ENCODE data around the gene DLG1.

The DLG1 gene

GRCh38 chr3:197331131-197331530 is 32.7 kb upstream of the DLG1 start:
- TF ChIP-seq, protein P1, sequence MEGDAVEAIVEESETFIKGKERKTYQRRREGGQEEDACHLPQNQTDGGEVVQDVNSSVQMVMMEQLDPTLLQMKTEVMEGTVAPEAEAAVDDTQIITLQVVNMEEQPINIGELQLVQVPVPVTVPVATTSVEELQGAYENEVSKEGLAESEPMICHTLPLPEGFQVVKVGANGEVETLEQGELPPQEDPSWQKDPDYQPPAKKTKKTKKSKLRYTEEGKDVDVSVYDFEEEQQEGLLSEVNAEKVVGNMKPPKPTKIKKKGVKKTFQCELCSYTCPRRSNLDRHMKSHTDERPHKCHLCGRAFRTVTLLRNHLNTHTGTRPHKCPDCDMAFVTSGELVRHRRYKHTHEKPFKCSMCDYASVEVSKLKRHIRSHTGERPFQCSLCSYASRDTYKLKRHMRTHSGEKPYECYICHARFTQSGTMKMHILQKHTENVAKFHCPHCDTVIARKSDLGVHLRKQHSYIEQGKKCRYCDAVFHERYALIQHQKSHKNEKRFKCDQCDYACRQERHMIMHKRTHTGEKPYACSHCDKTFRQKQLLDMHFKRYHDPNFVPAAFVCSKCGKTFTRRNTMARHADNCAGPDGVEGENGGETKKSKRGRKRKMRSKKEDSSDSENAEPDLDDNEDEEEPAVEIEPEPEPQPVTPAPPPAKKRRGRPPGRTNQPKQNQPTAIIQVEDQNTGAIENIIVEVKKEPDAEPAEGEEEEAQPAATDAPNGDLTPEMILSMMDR (conservative IDR thresholded peaks at IDR 0.05), result peak; percentile 46
- H3K27ac ChIP-seq, result no peak overlapping the region

- H3K27ac ChIP-seq, result no peak overlapping the region
- TF ChIP-seq, protein P1 (conservative IDR thresholded peaks at IDR 0.05), result no peak
These were observed 31.0 kb upstream of the DLG1 start for GRCh38 chr3:197329382-197329781.

GRCh38 chr3:197328198-197328597 is 29.8 kb upstream of the DLG1 start:
- no peak overlapping the region for H3K27ac ChIP-seq
- TF ChIP-seq, protein P1 (conservative IDR thresholded peaks at IDR 0.05), result no peak

- TF ChIP-seq, protein P1 (conservative IDR thresholded peaks at IDR 0.05), result no peak
- H3K27ac ChIP-seq, result no peak overlapping the region
These were observed 29.3 kb upstream of the DLG1 start for GRCh38 chr3:197327701-197328100.

- TF ChIP-seq, protein P1 (conservative IDR thresholded peaks at IDR 0.05), result no peak
- no peak overlapping the region for H3K27ac ChIP-seq
These were observed 27.4 kb upstream of the DLG1 start for GRCh38 chr3:197325773-197326172.

DNA sequence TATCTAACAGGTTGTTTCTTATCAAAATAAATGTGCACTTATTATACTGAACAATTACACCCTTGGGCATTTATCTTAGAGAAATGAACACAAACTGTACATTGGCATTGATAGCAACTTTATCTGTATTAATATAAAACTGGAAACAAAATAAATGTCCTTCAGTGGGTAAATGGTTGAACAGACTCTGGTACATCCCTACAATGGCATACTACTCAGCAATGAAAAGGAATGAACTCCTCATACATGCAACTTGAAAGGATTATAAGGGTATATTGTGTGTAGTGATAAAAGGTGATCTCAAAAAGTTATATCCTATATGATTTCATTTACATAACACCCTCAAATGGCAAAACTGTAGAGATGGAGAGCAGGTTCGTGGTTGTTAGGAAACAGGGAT is 23.7 kb upstream of the DLG1 start:
- no peak overlapping the region for H3K27ac ChIP-seq
- TF ChIP-seq, protein P1 (conservative IDR thresholded peaks at IDR 0.05), result no peak

- TF ChIP-seq, protein P1 (conservative IDR thresholded peaks at IDR 0.05), result no peak
- H3K27ac ChIP-seq, result no peak overlapping the region
These were observed 22.2 kb upstream of the DLG1 start for GRCh38 chr3:197320582-197320981.

Data from VCaP (cell line).